Stimulated activated CD4-positive, alpha-beta T cell treated with anti-CD3 and anti-CD28 coated beads, Interleukin-1b, Interleukin-23, amount 100 ng/mL, for 48 hours (primary cell): ENCODE measurements around the gene COX5B.
"Not testable (repeated sequence)": the region's sequence is repeated elsewhere in the genome, so short reads cannot be mapped to it uniquely, and the experiment has no call there.

Source experiments
- DNase-seq: peaks from one replicate; pipeline ENCODE4 v3.0.0-alpha.2; 2020

Gene COX5B, protein sequence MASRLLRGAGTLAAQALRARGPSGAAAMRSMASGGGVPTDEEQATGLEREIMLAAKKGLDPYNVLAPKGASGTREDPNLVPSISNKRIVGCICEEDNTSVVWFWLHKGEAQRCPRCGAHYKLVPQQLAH

DNA sequence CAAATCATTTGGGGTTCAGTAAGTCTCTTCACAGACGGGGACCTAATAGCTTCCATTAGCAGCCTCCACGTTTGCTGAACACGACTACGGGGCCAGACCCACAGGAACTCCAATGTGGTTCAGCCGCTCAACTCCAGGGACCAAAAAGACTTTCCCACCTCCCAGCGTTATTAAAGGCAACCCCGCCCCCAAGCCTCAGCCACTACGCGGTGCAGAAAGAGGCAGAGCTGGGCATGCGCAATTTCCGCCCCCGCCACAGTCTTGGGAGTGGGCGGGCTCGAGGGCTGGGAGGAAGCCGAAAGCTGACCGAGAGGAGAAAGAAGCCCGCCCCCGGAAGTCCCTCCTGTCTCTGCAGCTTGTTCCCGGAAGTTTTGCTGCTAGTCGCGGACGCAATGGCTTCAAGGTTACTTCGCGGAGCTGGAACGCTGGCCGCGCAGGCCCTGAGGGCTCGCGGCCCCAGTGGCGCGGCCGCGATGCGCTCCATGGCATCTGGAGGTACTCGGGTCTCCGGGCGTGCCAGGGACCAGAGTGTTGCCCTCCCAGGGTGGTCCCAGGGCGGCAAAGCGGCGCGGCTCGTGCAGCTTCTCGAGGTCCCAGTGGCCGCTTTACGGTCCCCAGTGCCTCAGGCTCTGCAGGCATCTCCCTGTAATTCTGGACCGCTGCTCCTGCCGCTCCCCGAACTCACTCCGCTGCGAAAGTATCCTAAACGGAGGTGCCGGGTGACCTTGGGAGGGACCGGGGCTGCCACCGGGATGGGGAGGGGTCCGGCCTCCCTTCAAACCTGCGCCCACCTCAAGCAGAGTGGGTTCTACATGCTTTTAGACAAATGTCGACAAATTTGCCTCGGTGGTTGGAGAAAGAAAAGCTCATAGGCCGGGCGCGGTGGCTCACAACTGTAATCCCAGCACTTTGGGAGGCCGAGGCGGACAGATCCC, at the start of gene COX5B:
Gene COX5B (plus strand): TSS at position 368 of the 935 bp plus-strand sequence. CDS start 25 bp downstream, at position 393.
- DNase-seq, result peak; percentile 99

DNA sequence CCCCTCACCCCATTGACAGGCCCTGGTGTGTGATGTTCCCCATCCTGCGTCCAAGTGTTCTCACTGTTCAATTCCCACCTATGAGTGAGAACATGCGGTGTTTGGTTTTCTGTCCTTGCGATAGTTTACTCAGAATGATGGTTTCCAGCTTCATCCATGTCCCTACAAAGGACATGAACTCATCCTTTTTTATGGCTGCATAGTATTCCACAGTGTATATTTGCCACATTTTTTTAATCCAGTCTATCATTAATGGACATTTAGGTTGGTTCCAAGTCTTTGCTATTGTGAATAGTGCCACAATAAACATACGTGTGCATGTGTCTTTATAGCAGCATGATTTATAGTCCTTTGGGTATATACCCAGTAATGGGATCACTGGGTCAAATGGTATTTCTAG, 49.7 kb upstream of the COX5B start:
- not testable (repeated sequence) for DNase-seq

DNA sequence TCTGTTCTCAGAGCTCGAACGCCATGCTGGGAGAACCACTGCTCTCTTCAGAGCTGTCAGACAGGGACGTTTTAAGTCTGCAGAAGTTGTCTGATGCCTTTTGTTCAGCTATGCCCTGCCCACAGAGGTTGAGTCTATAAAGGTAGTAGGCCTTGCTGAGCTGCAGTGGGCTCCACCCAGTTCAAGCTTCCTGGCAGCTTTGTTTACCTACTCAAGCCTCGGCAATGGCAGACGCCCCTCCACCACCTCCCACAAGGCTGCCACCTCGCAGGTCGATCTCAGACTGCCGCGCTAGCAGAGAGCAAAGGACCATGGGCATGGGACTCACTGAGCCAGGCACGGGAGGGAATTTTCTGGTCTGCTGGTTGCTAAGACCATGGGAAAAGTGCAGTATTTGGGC, 44.3 kb upstream of the COX5B start:
- not testable (repeated sequence) for DNase-seq

DNA sequence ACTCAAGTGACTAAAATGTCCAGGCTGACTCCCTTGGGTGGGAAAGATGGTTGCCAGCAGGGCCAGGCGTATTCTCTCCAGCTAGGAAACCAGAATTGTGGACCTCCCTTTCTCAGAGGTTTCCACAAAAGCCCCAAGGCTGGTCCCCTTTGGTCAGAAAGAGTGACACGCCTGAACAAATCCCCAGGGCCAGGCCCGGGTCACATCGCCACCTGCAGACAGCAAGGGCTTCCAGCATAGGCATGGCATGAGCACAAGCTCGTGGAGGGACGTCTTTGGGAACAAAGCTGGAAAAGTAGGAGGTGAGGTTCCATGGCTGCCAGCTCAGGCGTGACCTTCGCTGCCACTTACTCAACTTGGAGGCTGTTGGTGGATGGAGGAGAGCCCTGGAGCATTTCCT, 40.8 kb upstream of the COX5B start:
- not testable (repeated sequence) for DNase-seq

DNA sequence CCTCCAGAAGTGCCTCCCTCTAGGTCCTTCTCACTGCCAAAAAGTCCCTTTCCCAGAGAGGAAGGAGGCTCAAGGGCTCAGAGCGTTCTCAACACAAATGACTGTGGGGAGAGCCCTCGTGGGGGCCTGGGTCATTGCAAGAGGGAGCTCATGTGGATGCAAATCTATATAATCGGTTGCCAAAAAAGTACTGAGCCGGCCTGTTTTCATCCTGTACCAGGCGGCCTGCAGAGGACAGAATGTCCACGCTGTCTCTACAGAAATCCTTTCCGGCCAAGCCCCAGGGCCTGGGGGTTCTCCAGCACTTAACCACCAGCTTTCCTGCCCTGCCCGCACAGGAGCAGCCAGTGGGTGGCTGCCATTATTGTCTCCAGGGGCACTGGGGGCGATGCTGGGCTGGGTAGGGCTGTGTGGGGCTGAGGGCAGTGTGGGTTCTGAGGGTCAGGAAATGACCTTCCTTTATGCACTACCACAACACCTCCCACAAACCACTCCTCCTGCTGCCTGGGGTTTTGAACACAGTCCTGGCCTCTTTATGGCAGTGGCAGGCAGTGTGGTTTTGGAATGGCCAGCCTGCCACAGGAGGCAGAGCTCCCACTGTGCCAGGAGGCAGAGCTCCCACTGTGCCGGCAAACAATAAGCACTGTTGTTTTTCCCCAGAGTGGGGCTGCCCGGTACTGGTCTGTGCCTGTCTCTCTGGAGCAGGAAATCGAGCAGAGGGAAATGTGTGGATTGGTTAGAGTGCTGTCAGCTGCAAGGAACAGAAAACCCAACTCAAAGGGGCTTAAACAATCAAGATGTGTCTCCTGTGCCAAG, 40.1 kb upstream of the COX5B start:
- DNase-seq, result not testable (repeated sequence)

DNA sequence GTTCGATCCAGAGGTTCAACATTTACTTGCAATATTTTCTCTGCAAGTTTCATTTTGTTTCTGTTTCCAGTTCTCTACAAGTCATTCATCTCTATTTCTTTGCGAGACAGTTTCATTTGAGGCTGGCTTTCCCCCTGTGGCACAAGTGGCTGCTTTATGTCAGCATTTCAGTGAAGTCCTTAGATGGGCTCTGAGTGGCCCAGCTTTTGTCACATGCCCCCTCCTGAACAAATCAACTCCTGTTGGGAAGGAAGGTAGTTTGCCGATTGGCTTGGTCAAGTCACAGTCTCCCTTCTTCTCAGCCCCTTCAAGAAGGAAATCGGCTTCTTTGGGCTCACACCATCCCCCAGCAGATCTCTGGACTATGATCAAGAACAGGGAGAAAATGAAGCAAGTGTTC, 37.1 kb upstream of the COX5B start:
- not testable (repeated sequence) for DNase-seq

DNA sequence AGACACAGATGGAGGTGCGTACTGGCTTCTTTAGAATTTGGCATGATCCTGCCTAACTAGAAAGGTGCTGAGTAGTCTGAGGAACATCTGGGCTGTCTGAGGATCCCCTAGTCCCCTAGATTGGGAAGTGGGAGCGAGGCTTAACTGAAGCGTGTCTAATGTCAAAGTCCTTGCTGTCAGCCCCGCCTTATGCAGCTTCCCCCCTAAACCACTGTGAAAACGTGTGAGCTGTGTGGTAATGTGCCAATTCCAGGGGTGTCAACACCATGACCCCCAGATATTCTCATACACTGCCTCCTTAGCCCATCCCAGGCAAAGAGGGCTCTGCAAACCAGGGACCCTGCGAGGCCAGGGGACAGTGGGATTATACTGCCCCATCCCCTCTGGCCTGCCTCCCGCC, 34.0 kb upstream of the COX5B start:
- DNase-seq, result not testable (repeated sequence)

DNA sequence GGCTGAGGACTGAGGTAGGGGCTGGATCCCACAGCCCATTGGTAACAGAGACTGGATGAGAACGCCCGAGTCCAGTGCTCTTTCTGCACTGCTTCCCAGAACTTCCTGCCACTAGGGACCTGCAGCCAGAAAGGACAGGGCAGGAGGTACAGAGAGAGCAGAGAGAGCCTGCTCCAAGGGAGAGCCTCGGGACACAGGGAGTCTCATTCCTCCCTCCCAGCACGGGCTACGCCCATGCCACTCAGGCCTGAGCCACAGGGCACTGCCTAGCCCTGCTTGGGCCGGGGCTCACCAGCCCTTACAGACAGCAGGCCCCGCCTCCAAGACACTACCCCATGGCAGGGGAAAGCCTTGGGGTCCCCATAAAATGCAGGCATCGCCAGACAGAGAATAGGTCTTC, 30.1 kb upstream of the COX5B start:
- not testable (repeated sequence) for DNase-seq

DNA sequence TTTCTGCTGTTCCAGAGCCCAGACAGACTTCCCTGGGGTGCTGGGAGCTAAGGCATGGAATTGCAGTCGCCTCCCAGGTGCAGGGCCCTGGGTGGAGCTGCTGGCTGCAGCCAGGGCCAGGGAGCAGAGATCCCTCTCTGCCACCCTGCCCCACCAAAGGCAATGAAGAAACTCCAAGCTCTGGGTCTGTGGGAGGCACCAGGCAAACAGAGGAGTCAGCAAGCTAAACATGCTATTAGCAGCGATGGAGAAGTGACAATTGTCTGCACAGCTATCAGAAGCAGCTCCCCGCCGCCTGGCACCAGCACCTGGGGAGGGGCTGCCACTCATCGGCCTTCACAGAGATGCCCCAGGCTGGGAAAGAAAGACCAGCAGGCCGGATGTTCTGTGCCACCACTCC, 28.0 kb upstream of the COX5B start:
- DNase-seq, result no peak

DNA sequence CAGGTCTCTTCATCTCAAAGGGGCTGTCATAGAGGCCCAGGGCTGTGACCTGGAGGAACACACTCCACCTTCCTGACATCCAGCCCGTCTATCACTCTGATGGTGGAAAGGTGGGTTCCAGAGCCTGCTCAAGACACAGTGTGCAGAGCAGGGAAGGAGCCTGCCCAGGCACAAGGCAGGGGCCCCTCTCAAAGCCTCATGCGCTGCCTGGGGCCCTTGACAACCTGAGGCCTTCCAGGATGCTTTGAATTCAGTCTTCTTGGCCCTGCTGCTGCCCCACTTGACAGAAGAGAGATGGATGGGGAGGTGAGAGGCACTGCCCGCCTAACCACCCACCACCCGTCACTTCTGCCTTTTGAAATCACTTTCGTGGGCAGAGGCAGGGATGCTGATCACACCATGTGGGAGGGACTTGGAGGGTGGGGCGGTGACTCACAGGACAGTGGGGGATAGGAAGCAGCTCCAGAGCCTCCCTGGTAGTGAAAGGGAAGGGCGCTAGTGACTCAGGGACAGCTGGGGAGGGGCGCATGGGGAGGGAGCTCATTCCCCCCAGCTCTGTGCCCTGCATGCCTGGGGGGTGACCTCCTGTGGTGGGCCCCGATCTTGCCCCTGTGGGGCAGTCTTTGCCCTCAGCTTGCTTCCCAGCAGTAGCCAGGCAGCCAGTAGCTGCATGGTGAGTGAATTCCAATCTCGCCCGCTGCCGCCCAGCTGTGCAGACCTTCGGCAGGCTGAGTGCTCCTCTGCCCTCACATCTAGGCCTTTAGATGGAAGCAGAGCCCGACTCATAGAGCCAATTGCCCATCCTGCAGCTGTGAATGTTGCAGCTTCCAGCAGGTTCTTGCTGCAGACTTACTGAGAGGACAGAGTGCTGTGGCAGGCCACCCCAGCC, 26.7 kb upstream of the COX5B start:
- not testable (repeated sequence) for DNase-seq

DNA sequence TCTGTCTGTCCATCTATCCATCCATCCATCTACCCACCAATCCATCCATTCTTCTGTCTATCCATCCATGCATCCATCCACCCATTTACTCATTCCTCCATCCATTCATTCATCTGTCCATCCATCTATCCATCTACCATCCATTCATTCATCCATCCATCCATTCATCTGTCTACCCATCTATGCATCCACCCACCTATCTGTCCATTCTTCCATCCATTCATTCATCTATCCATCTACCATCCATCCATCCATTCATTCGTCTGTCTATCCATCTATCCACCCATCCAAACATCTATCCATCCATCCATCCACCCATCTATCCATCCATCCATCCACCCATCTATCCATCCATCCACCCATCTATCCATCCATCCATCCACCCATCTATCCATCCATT, 25.4 kb upstream of the COX5B start:
- not testable (repeated sequence) for DNase-seq

DNA sequence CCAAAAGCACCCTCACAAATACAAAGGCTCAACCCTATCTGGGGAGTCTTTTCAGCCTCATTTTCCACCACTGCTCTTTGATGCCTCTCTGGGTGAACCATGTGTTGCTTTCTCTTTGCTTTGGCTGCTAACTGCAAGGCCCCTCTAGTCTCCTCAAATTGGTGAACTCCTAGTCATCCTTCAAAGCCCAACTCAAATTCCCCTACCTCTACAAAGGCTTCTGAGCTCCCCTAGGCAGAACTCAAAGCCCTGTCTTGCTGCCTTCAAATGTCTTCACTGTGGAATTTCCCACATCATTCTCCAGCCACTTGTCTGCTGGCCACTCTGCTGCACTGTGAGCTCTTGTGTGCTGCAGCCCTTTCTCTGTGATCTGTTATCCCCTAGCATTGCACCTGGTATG, 22.9 kb upstream of the COX5B start:
- DNase-seq, result not testable (repeated sequence)

DNA sequence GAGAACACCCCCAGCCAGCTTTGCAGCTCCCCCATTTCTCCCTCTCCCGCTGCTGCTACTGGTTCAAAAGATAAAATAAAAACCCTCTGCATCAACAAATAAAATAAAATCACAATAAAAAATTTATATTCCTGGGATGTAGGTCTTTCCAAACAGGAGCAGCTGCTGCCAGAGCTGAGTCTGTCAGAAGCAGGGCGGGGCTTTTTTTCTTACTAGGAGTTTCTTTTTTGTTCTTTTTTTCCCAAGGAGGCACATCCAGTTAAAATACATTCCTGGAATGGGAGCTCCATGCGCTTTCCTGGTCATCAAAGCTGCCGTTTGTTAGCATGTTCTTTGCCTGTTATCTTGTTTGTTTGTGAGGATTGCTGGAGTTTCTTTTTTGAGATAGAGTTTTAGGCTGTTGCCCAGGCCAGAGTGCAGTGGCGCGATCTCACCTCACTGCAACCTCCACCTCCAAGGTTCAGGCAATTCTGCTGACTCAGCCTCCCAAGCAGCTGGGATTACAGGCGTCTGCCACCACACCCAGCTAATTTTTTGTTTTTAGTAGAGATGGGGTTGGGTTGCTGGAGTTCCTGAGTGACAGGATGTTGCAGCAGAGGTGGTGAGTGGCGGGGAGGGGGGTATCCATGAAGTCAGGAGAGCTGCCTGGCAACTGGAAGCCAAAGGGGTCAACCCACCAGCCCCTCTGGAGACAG, 20.4 kb upstream of the COX5B start:
- DNase-seq, result not testable (repeated sequence)

DNA sequence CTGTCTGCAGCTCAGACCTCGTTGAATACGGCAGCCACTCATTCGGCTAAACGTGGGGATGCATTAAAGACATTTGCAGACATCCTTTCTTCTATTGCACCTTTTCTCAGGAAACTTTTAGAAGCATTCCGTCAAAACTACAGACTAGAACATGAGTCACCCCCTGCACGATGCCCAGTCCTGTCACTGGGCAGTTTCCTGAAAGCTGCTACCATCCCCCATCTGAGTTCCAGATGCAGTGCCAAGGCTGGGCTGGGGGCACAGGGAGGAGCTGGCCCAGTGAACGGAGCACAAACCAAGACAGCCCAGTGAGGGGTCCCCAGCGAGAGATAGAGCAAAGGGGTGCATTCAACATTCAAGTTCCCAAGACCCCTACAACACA, 19.8 kb upstream of the COX5B start:
- not testable (repeated sequence) for DNase-seq

DNA sequence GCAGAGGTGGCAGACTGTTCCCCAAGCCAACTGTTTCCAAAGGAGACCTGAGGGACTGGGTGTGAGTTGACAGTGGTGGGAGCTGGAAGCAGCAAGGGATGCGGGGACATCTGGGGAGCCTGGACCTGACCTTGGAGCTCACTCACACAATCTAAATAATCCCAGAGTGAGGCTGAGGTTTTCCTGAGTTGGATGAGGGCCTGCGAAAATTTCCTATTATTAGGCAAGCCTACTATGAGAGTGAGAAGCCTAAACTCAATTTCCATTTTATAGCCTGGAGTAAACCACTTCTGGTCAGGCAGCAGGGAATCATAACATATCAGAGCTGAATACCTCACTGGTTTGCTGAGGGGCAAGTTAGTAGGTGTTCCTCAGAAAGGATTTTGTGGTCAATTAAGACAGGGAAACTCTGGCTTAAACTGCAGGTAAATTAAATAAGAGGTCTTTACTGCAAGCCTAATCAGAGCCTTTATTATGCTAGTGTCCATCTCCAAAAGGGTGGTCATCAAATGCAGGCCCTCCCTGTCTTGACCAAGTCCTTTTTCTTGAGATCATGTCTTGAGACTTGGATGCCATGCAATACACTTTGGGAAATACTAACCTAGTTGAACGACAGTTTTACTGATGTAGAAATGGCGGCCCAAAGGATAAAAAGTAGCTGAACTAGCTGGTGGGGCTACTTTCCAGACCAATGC, 1.7 kb upstream of the COX5B start:
- DNase-seq, result no peak

DNA sequence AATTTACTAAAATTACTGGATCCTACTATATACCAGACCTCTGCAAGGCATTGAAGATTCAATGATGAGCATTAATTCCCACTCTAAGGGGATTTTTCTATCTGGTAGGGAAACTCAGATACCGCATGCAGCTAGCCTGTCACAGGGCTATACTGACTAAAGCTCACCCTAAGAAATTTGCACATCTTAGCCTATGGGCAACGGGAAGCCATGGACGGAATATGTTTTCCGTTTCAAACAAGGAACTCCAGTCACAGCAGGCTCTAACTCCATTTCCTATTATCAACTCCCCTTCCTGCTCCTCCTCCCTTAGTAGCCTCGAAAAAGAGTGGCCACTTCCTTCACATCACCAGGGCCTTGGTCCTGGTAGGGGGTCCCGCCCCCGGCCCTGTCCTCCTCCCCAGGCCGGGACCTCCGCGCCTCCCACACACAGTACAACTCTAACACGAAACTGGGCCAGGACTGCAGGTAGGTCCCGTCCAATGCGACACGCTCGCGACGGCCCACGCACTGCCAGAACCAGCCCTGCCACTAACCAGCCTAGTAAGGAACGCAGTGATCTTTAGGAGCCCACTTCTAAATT, 659 bp upstream of the COX5B start:
- DNase-seq, result no peak

DNA sequence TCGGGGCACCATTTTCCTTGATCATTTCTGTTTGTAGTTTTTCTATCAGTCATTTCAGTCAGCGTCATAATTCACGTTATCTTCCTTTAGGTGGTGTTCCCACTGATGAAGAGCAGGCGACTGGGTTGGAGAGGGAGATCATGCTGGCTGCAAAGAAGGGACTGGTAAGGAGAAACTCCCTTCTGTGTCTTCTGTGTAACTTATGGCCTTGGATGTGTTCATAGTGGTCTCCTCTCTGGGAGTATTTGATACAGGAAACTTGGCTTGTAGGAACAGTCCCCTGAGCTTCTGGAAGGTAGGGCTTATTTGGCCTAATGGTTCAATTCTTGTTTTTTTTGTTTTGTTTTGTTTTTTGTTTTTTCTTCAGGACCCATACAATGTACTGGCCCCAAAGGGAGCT, 1.1 kb downstream of the COX5B start:
- DNase-seq, result no peak

DNA sequence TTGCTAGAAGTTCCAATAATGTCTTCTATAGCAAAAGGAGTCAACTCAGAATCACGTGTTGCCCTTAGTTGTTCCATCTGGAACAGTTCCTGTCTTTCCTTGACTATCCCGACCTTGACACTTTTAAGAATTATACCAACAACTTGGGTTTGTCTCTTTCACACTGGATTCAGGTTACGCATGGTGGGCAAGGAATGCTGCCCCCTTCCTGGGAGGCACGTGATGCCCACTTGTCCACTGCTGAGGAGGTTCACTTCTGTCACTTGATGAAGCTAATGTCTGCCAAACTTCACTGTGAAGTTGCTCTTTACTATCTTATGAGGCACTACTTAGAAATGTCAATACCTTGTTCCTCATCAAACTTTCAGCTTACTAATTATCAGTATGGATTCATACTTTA, 5.3 kb downstream of the COX5B start:
- DNase-seq, result no peak

DNA sequence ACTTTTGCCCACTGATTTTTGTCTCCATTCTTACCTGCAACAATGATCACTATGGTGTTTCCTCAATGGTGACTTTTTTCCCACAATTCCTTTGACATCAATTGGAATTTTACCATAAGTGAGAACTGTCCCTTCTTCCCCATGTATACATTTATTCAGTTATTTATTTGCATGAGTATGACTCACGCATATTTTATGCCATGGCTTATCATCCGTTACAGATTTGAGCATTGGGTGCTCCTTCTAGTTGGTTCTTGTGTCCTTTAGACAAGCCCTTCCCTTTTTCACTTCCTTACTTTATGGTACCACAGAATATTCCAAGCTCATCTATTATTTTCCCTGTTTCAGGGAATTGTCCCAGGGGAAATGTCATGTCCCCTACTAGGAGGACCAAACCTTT, 7.6 kb downstream of the COX5B start:
- DNase-seq, result no peak

DNA sequence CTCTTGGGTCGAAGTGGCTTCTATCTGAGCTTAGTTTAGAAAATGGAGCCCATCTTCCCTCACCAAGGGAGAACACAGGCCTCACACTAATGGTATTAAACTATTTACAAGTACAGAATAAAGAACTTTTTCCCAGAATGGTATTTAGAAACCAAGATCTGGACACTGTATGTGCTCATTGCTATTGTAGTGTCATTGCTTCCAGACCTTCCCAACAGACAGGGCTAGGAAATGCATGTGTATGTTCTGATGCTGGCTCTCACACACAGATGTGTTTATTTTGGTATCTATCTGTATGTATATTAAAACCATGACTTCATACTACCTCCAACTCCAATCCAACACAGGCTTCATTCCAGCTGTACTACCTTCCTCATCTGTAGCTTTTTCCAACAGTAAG, 8.0 kb downstream of the COX5B start:
- no peak for DNase-seq

DNA sequence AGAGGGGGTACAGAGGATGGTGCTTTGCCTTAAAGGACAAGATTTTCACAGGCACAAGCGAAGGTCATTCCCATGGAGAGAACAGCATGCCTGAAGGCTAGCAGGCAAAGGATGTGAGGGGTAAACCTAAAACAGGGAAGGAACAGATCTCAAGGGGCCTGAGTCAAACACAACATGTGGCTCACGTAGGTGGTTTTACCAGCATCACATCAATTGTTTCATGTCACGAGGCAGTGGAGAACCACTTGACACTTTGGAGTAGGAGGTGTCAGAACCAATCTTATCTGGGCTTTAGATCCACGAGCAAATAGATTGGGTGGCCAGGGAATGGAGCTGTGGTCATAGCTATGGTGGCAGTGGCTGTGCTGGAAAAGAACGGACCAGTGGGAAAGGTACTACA, 8.4 kb downstream of the COX5B start:
- no peak for DNase-seq
